H1 (cell line): Measurements from ENCODE around the gene PPP1R9A. TPM values are rescaled to one million over a fixed set of nuclear protein-coding genes. Genes with fewer than 3 reads are reported as not detected.

Experiments
- CHD7 ChIP-seq: fragments of 300-600 bp; sonication (generic); IDR thresholded peaks from 2 replicates; pipeline ENCODE4 v1.7.1; 2012; ENCODE audit warnings: low read length, moderate library complexity, mild to moderate bottlenecking, inconsistent platforms; ENCODE audit not compliant: insufficient replicate concordance
- CTBP2 ChIP-seq: IDR thresholded peaks from 2 replicates; pipeline ENCODE4 v1.7.0; 2011; ENCODE audit warnings: borderline replicate concordance, mild to moderate bottlenecking, moderate library complexity, mixed read lengths, low read length; ENCODE audit not compliant: insufficient read depth, insufficient read length
- GABPA ChIP-seq: IDR thresholded peaks from 2 replicates; pipeline ENCODE4 v1.6.1; 2011; ENCODE audit warnings: mild to moderate bottlenecking, low read length, moderate library complexity, borderline replicate concordance; ENCODE audit not compliant: insufficient read depth
- NANOG ChIP-seq: IDR thresholded peaks from 2 replicates; pipeline ENCODE4 v1.6.1; 2011; ENCODE audit warnings: low read length, low read depth, mild to moderate bottlenecking, inconsistent platforms; ENCODE audit not compliant: insufficient read depth, poor library complexity, severe bottlenecking
- POLR2A ChIP-seq, 2 experiments: IDR thresholded peaks; 1 replicate in 1 of 2; 2 replicates in 1 of 2; pipeline ENCODE4 v1.6.1; 2011; ENCODE audit warnings: low read depth in 2 of 2, low read length in 2 of 2, mild to moderate bottlenecking in 2 of 2; ENCODE audit errors: control extremely low read depth in 1 of 2
- SIN3A ChIP-seq, 2 experiments: IDR thresholded peaks in 1 of 2; conservative IDR thresholded peaks in 1 of 2; 2 replicates each; pipeline ENCODE4 v1.6.1; 2011 to 2012; ENCODE audit warnings: low read length in 2 of 2, improper control_type of control experiment in 1 of 2, low read depth in 1 of 2, mild to moderate bottlenecking in 1 of 2
- SIRT6 ChIP-seq: IDR thresholded peaks from one replicate; pipeline ENCODE4 v1.7.1; 2012; ENCODE audit warnings: low read length, inconsistent platforms
- ZNF274 ChIP-seq: IDR thresholded peaks from 2 replicates; pipeline ENCODE4 v1.7.0; 2012; ENCODE audit warnings: low read length, borderline replicate concordance; ENCODE audit errors: extremely low read depth
- polyA plus RNA-seq, 7 experiments: library from polyadenylated mRNA; depleted of rRNA in 3 of 7; stranded (reverse) in 5 of 7; unstranded in 2 of 7; fragments of >200 nt in 5 of 7; fragments of 200-250 nt in 2 of 7; gene quantifications; 1 replicate in 5 of 7; 2 replicates in 1 of 7; 4 replicates in 1 of 7; pipeline versions ENCODE4 v1.2.1 to v1.2.3, GENCODE V29; 2011 to 2013; ENCODE audit warnings: missing spikeins in 2 of 7, mixed read lengths in 2 of 7
- total RNA-seq: library from RNA; stranded (reverse); fragmentation: NEBNext Ultra II Directional; extraction: Animal tissue kit (Norgen Biotek cat#: 25700); gene quantifications from 2 replicates; pipeline ENCODE4 v1.2.1, GENCODE V29; 2021

The PPP1R9A gene
- total and polyA plus RNA-seq, 2 of the 8 experiments (the other 6 are each of a cell fraction or from before 2014, with no cell fraction given): 3.0 to 20.3 TPM

DNA sequence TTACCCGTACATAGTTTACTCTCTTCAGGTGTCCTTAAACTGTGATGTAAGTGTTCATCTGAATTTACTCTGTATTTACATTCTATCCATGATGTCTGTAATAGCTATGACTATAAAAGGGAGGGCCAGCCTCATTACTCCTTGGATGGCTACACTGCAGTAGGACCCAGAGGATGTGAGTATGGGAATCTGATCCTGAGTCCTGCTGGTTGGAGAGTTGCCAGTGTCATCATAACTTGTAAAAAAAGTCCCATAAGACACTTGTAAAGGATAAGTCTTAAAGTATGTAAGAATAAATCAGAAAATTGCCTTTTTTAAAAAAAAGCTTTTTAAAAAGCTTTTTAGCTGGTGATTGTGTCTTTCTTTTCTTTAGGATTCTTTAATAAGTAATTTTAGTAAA is 95.4 kb downstream of the PPP1R9A start (continued):
- TF ChIP-seq CHD7 (no peak), NANOG (no peak), POLR2A (IDR thresholded peaks at IDR 0.05; ENCODE audit: control extremely low read depth in 1 of 2, low read depth in 2 of 2, low read length in 2 of 2) (no peak), SIN3A (conservative IDR thresholded peaks at IDR 0.05 in 1 of 2, IDR thresholded peaks at IDR 0.05 in 1 of 2; ENCODE audit: low read depth in 1 of 2, low read length in 2 of 2) (no peak), GABPA (no peak), ZNF274 (no peak), SIRT6 (no peak), CTBP2 (no peak)
